ENCODE data around the gene ALDH16A1.
"Not testable (repeated sequence)": the region's sequence is repeated elsewhere in the genome, so short reads cannot be mapped to it uniquely, and the experiment has no call there.

ALDH16A1 gene

DNA sequence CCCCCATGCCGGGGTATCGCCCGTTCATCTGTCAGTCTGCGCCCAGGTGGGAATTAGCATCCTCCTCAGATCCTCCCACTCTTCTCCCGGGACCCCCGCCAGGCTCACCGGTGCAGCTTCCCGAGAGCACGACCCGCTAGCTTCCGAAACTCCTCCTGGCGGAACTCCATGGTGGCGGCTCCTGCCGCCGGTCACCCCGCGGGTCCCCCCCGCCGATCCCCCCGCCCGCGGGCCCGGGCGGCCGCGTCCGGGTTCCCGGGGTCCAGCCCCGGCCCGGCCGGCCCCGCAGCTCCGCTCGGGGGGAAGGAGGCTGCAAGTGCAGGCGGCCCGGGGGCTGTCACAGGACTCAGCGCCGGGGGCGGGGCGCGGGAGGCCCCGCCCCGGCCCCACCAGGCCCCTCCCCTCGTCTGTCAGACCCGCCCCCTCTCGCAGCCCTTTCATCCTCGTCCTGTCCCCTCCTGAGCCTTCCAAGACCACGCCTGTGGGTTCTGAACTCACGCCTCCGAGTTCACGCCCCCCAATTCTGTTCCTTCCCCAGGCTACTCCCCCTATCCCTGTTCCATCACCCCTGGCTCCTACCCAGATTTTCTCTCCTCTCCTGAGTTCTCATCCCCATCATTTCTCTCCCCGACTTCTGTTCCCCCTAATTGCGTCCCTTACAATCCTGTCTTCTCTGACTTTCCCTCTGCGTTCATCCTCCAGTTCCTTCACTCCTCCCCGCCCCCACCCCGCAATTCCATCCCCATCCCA lies 11.6 kb upstream of the ALDH16A1 start, which contains the start of gene SLC17A7:
Gene SLC17A7 (minus strand): TSS at position 318 of the 750 bp plus-strand sequence. CDS start 148 bp downstream, at position 170.
- DNase-seq: peak; percentile 56

DNA sequence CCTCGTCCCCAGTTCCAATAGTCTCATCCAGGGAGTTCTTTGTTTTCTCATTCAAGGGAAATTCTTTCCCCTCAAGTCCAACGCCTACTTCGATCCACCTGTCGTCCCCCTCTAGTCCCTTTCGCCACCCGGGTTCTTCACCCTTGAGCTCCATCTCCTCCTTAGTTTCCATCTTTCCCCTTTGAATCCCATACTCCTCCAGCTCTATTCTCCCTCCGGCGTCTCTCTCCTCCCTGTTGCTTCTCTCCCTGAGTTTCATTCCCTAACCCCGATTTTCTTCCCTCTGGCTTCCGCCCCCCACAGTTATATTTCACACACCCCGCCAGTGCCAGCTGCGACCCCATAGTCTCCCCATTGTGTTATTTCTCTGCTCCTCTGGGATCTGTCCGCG lies 11.1 kb upstream of the ALDH16A1 start:
- DNase-seq: no peak

DNA sequence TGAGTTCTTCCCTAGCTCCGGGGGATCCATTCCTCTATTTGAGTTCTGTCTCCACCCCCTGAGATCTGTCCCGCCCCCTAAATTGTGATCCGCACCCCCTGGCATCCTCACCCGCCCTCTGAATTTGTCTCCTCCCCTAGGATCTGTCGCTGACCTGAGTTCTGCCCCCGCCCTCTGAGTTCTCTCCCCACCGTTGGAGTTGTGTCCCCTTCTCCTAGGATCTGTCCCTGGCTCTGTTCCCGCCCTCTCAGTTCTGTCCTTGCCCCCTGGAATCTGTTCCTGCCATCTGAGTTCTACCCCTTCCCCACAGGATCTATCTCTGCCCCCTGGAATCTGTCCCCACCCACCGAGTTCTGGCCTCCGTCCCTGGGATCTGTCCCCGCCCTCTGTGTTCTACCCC lies 10.7 kb upstream of the ALDH16A1 start:
- DNase-seq: no peak

- DNase-seq: peak; percentile 59
These were observed 10.2 kb upstream of the ALDH16A1 start for GRCh38 chr19:49442771-49443365.

DNA sequence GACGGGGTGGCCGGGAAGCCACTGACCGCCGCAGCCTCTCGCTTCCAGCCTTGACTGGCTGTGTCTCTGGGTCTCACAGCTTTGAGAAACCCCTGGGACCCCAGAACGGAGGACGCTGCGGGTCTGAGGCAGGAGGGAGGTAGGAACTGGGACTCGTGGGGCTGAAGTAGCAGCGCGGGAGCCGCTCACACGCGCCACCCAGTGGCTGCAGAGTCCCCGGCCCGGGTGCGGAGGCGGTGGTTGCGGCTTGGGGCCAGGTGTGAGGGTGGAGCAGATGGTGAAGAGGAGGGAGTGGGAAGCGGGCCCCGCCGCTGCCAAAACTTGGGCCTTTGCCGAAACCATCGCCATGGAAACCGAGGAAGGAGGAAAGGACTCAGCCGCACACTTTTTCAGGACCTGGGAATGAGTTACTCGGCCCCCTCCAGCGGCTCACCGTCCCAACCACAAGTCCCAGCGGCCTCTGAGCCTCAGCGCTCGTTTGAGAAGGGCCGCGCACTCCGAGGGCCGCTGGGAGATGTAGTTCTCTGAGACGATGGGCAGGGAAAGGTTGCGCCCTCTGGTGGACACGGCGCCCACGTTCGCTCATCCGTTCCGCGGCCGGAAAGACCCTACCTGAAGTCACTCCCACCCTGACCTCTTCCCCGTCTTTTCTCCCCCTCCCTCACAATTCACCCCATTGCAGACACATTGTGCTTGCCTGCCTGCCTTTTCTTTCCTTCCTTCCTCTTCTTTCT lies 9.5 kb upstream of the ALDH16A1 start:
- DNase-seq: peak; percentile 93

- DNase-seq: not testable (repeated sequence)
These were observed 8.8 kb upstream of the ALDH16A1 start for GRCh38 chr19:49444100-49444700.

DNA sequence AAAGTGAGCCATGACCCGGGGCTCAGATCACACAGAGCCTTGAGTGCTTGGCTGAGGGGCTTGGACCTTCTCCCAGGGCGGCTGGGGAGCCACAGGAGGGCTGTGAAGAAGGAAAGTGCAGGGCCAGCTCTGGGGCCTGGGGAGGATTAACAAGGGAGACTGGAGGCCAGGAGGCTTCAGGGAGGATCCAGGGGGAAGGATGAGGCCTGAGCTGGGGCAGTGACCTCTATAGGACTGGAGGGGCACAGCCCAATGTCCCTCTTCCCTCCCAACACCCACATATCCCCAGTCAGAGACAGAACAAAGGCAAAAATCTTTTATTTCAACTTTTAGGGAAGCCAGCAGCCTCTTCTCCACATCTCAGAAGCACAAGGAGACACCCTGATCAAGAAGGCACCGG lies 7.0 kb upstream of the ALDH16A1 start:
- no peak for DNase-seq

- DNase-seq: no peak
These were observed 5.3 kb upstream of the ALDH16A1 start for GRCh38 chr19:49447485-49448431.

GRCh38 chr19:49448432-49448786 lies 4.6 kb upstream of the ALDH16A1 start:
- DNase-seq: no peak

- no peak for DNase-seq
These were observed 2.6 kb upstream of the ALDH16A1 start for GRCh38 chr19:49450405-49450804.

GRCh38 chr19:49451430-49452181 lies 1.4 kb upstream of the ALDH16A1 start, which contains the start of gene PIH1D1:
Gene PIH1D1 (minus strand): TSS chr19:49451814. CDS start chr19:49451574, 240 bp downstream.
- DNase-seq: peak; percentile 98

DNA sequence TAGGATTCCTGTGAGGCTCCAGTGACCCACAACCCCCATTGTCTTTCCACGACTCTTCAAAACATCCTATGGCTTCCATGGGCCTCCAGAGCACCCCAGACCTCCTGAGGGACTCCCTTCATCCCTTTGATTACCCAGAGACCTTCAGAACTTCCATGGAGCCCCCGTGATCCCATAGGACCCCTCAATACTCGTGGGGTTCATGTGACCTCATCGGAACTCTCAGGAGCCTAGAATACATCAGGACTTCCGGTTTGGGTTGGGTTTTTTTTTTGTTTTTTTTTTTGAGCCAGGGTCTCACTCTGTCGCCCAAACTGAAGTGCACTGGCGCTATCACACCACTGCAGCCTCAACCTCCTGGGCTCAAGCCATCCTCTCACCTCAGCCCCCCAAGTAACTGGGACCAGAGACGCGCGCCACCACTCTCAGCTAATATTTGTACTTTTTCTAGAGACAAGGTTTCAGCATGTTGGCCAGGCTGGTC lies 774 bp downstream of the ALDH16A1 start:
- DNase-seq: peak; percentile 51

DNA sequence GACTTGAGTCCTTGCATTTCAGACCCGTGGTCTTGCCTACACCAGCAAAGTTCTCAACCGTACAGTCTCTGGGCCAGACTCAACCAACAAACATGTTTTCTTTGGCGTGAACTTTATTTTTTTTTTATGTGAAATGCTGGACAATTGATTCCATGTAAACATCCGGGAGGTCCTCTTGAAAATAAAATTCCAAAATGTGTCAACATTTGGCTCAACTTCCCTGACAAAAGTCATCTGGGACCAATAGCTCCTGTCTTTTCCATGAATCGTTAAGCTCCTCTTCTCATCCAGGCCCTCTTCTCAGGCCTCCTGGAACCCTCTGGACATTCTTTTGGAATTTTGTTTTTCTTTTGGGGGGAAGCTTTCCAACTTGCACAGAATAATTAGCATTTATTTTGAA lies 2.7 kb downstream of the ALDH16A1 start:
- no peak for DNase-seq

DNA sequence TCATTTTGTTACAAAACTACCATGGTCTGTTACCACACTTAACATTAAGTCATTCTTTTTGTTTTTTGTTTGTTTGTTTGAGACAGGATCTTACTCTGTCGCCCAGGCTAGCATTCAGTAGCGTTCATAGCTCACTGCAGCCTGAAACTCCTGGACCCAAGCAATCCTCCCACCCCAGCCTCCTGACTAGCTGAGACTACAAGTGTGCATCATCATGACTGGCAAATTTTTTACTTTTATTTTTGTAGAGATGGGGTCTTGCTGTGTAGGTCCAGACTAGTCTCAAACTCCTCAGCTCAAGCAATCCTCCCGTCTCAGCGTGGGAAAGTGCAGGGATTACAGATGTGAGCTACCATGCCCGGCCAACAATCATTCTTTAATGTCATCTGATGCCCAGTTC lies 3.3 kb downstream of the ALDH16A1 start:
- no peak for DNase-seq

DNA sequence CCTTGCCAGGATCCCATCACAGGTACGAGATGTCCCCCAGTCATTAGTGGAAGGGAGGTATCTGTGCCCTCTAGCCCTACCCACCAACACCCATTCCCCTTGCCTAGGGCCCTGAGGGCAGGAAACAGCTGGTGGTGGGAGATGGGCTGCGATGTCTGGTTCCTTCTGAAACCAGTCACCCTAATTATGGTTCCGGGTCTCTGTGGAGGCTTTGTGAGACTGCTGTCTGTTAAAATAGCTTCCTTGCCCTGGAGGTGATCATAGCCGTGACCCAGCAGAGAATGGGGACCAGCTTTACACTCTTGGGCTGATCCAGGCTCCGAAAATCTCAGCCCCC lies 5.5 kb downstream of the ALDH16A1 start:
- DNase-seq: no peak

GRCh38 chr19:49459388-49459787 lies 6.4 kb downstream of the ALDH16A1 start:
- no peak for DNase-seq

DNA sequence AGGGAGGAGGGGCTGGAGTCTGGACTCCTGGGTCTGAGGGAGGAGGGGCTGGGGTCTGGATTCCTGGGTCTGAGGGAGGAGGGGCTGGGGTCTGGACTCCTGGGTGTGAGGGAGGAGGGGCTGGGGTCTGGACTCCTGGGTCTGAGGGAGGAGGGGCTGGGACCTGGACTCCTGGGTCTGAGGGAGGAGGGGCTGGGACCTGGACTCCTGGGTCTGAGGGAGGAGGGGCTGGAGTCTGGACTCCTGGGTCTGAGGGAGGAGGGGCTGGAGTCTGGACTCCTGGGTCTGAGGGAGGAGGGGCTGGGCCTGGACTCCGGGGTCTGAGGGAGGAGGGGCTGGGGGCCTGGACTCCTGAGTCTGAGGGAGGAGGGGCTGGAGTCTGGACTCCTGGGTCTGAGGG lies 8.1 kb downstream of the ALDH16A1 start:
- not testable (repeated sequence) for DNase-seq

DNA sequence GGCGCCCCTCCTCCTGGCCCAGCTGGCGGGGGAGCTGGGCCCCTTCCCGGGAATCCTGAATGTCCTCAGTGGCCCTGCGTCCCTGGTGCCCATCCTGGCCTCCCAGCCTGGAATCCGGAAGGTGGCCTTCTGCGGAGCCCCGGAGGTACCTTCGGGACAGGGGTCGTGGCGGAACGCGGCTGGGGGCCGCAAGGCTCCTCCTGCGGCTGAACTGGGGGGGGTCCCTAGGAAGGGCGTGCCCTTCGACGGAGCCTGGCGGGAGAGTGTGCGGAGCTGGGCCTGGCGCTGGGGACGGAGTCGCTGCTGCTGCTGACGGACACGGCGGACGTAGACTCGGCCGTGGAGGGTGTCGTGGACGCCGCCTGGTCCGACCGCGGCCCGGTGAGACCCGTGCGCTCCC lies 8.6 kb downstream of the ALDH16A1 start:
- DNase-seq: no peak

GRCh38 chr19:49462492-49462891 lies 9.5 kb downstream of the ALDH16A1 start:
- DNase-seq: no peak

- DNase-seq: no peak
These were observed 11.1 kb downstream of the ALDH16A1 start for GRCh38 chr19:49463960-49464740.

DNA sequence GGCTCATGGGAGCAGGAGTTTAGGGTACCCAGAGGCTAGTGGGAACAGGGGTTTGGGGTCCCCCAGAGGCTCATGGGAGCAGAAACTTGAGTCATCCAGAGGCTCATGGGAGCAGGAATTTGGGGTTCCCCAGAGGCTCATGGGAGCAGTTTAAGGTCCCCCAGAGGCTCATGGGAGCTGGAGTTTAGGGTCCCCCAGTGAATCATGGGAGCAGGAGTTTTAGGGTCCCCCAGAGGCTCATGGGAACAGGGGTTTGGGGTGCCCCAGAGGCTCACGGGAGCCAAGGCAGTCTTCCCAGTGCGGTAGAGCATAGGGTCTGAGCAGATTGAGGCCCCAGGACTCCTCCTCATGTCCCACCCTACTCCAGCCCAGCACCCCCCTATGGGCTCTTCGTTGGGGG lies 12.3 kb downstream of the ALDH16A1 start:
- no peak for DNase-seq
